Measurements from ENCODE around the gene TJP1. TPM values are rescaled to one million over a fixed set of nuclear protein-coding genes. Genes with fewer than 3 reads are reported as not detected.

The TJP1 gene
- total RNA-seq, 1 experiment from 2014 or later: 140 TPM

GRCh38 chr15:29669823-29670222 lies 152.4 kb downstream of the TJP1 start:
- H3K27ac Mint-ChIP-seq: no peak overlapping the region; a peak in 1 of 7 replicates
- H3K23me2 ChIP-seq (ENCODE audit: insufficient read length, low read depth, low read length, poor library complexity, severe bottlenecking): peaks cover under 1% of the 10 kb centered on the region
- H4K8ac ChIP-seq (replicated peaks; ENCODE audit: insufficient read length, low read depth, low read length): no peak overlapping the region
- H3K4ac ChIP-seq (ENCODE audit: low read depth, low read length): no peak overlapping the region
- no peak overlapping the region for H2BK20ac ChIP-seq (ENCODE audit: low read depth, low read length, poor library complexity, severe bottlenecking)
- no peak overlapping the region for H2BK120ac ChIP-seq (ENCODE audit: low read depth, low read length, poor library complexity, severe bottlenecking)
- H3K9me3 Mint-ChIP-seq: no peaks in the 10 kb centered on the region
- H3K27me3 ChIP-seq (ENCODE audit: insufficient read depth, low read length): no peaks in the 10 kb centered on the region
- H3K36me3 Mint-ChIP-seq (ENCODE audit: insufficient read depth in 1 of 3, low read depth in 3 of 3): no peaks in the 10 kb centered on the region
- H3K27ac ChIP-seq (ENCODE audit: insufficient read length, low read depth, low read length): no peak overlapping the region
- no CpG with 5 or more reads among the region's 9 CpGs for WGBS (ENCODE audit: extremely low coverage, insufficient read length, low lambda C conversion rate)
- peaks cover 10% of the 10 kb centered on the region; the same call in 1 of the 2 replicates for H3K4me1 ChIP-seq (ENCODE audit: insufficient read depth, low read length)
- H4K5ac ChIP-seq (ENCODE audit: insufficient read length, low read depth, low read length): no peak overlapping the region
- H3K9me3 ChIP-seq (ENCODE audit: control insufficient read depth, low read depth, low read length): no peaks in the 10 kb centered on the region
- H3K79me1 ChIP-seq (ENCODE audit: insufficient read depth, low read depth, low read length, poor library complexity, severe bottlenecking): no peaks in the 10 kb centered on the region
- no peak overlapping the region for H3K18ac ChIP-seq (ENCODE audit: insufficient read length, low read depth, low read length)
- H4K91ac ChIP-seq (ENCODE audit: insufficient read length, low read depth, low read length): no peak overlapping the region
- H2AFZ ChIP-seq (ENCODE audit: low read length): no peak overlapping the region
- H3T11ph ChIP-seq (ENCODE audit: low read length): no peak overlapping the region
- H3K4me1 Mint-ChIP-seq: peaks cover 27 to 40% of the 10 kb centered on the region in 2 experiments
- TF ChIP-seq CTCF (conservative IDR thresholded peaks at IDR 0.05): no peak
- H3K9ac ChIP-seq (ENCODE audit: extremely low read depth, insufficient read length, low read length): no peak overlapping the region
- H3K14ac ChIP-seq (ENCODE audit: insufficient read depth, low read length): no peak overlapping the region
- no peak overlapping the region for H2AK5ac ChIP-seq (ENCODE audit: insufficient read length, low read length)
- no peak overlapping the region for H2BK5ac ChIP-seq (ENCODE audit: insufficient read length, low read length)
- H2BK12ac ChIP-seq (ENCODE audit: insufficient read length, low read depth, low read length): no peak overlapping the region
- H2BK15ac ChIP-seq (ENCODE audit: low read depth, low read length): no peak overlapping the region
- H3K4me3 Mint-ChIP-seq: no peak overlapping the region
- no peaks in the 10 kb centered on the region for H3K27me3 Mint-ChIP-seq (ENCODE audit: low read depth)
- H4K20me1 ChIP-seq (ENCODE audit: control insufficient read depth, insufficient read depth, insufficient read length): no peaks in the 10 kb centered on the region
- no peak overlapping the region for H3K23ac ChIP-seq (ENCODE audit: insufficient read length, low read depth, low read length)
- H3K4me2 ChIP-seq (ENCODE audit: insufficient read depth, insufficient read length, low read length): no peak overlapping the region
- no peaks in the 10 kb centered on the region for H3K79me2 ChIP-seq (ENCODE audit: insufficient read depth, low read length)
- no peak overlapping the region for H3K56ac ChIP-seq (ENCODE audit: insufficient read length, low read depth, low read length)
- no peak for DNase-seq
